K562 (cell line): ENCODE results near the gene STARD8. TPM values are rescaled to one million over a fixed set of nuclear protein-coding genes. Genes with fewer than 3 reads are reported as not detected.

Experiments
- ATAC-seq: fragments of 200-7000 bp; cut with Tn5 transposase; 3 replicates; pipeline ENCODE4 v1.9.1; 2020; ENCODE audit warnings: moderate library complexity
- BruUV-seq: library from RNA; stranded (reverse); fragments of 400-500 nt; replicated peaks from 2 replicates; lab custom pipeline; 2021; lab: Mats Ljungman, UMichigan
- CTCF ChIA-PET: fragments of 300-600 bp; formaldehyde crosslinking; extraction: SDS; loops from one replicate; lab custom pipeline; 2021; ENCODE audit warnings: low intra/inter-chr PET ratio; lab: Yijun Ruan, JAX
- POLR2A ChIA-PET: fragments of 300-600, 350-650 bp; sonication (Branson Sonifier 250); formaldehyde crosslinking; extraction: SDS; loops from one replicate; lab custom pipeline; 2021; ENCODE audit warnings: antibody characterized with exemption, inconsistent platforms; lab: Yijun Ruan, JAX
- DNase-seq, 4 experiments: peaks; one replicate each; pipeline versions ENCODE4 v3.0.0 to v3.0.0-alpha.2; 2011 to 2018; ENCODE audit warnings: low spot score in 3 of 4, mixed read lengths in 3 of 4; ENCODE audit errors: extremely low read depth in 1 of 4
- FAIRE-seq: peaks from 2 replicates; lab custom pipeline; 2011; peaks lifted over from hg19 to GRCh38; lab: Jason Lieb, UNC
- H2AFZ ChIP-seq: 2 replicates; pipeline ENCODE4 v1.6.0; 2011; ENCODE audit warnings: low read depth, low read length, control low read depth, inconsistent platforms
- H3K27ac ChIP-seq: fragments of 200-600 bp; 3 replicates; pipeline ENCODE4 v1.8.0; 2011; ENCODE audit warnings: low read depth, mild to moderate bottlenecking, control low read depth, inconsistent platforms, low read length, moderate library complexity, mixed read lengths; ENCODE audit errors: extremely low read depth
- H3K27me3 ChIP-seq, 2 experiments: fragments of 300-600 bp in 1 of 2; 2 replicates in 1 of 2; 3 replicates in 1 of 2; pipeline versions ENCODE4 v1.6.0 to v1.8.0; 2011; ENCODE audit warnings: inconsistent platforms in 2 of 2, low read length in 2 of 2, mild to moderate bottlenecking in 1 of 2, mixed read lengths in 1 of 2, moderate library complexity in 1 of 2; ENCODE audit not compliant: control insufficient read depth in 2 of 2, insufficient read depth in 2 of 2
- H3K36me3 ChIP-seq: fragments of 300-600 bp; 3 replicates; pipeline ENCODE4 v1.8.0; 2011; ENCODE audit warnings: mild to moderate bottlenecking, low read length, inconsistent platforms; ENCODE audit not compliant: control insufficient read depth, insufficient read depth
- H3K4me1 ChIP-seq, 2 experiments: fragments of 200-600 bp in 1 of 2; replicated peaks in 1 of 2; 2 replicates in 1 of 2; 3 replicates in 1 of 2; pipeline versions ENCODE4 v1.5.1 to v1.8.0; 2011; ENCODE audit warnings: inconsistent platforms in 2 of 2, low read length in 2 of 2, mild to moderate bottlenecking in 1 of 2, mixed read lengths in 1 of 2, moderate library complexity in 1 of 2; ENCODE audit not compliant: control insufficient read depth in 2 of 2, insufficient read depth in 2 of 2
- H3K4me2 ChIP-seq: 2 replicates; pipeline ENCODE4 v1.6.1; 2011; ENCODE audit warnings: low read length, control low read depth, inconsistent platforms, mixed read lengths; ENCODE audit not compliant: insufficient read depth
- H3K4me3 ChIP-seq: fragments of 200-600 bp; sonication (generic), shearing (Covaris generic); 2 replicates; pipeline ENCODE4 v1.5.1; 2016; ENCODE audit warnings: control low read depth, inconsistent platforms
- H3K79me2 ChIP-seq: fragments of 200-600 bp; 3 replicates; pipeline ENCODE4 v1.8.0; 2011; ENCODE audit warnings: low read length, inconsistent platforms; ENCODE audit not compliant: control insufficient read depth, insufficient read depth
- H3K9ac ChIP-seq, 2 experiments: 2 replicates each; pipeline versions ENCODE4 v1.6.0 to v1.6.1; 2011; ENCODE audit warnings: low read depth in 2 of 2, low read length in 2 of 2, control low read depth in 1 of 2, inconsistent platforms in 1 of 2, mild to moderate bottlenecking in 1 of 2, mixed read lengths in 1 of 2; ENCODE audit not compliant: insufficient read depth in 1 of 2
- H3K9me1 ChIP-seq: one replicate; pipeline ENCODE4 v1.6.0; 2011; ENCODE audit warnings: inconsistent platforms, mild to moderate bottlenecking, low read length, moderate library complexity; ENCODE audit not compliant: control insufficient read depth, insufficient read depth
- H3K9me3 ChIP-seq: replicated peaks from 2 replicates; pipeline ENCODE4 v1.5.1; 2011; ENCODE audit warnings: low read depth, low read length, inconsistent platforms; ENCODE audit not compliant: control insufficient read depth, insufficient read depth
- H4K20me1 ChIP-seq: replicated peaks from 2 replicates; pipeline ENCODE4 v1.6.1; 2011; ENCODE audit warnings: low read length, inconsistent platforms, mixed read lengths; ENCODE audit not compliant: control insufficient read depth, insufficient read depth
- SRSF3 ChIP-seq: fragments of 200-400 bp; formaldehyde crosslinking; IDR thresholded peaks from 2 replicates; pipeline ENCODE4 v1.6.1; 2016; ENCODE audit warnings: mild to moderate bottlenecking, low read length, moderate library complexity; ENCODE audit not compliant: insufficient read depth
- TARDBP ChIP-seq: fragments of 450-650 bp; IDR thresholded peaks from 2 replicates; pipeline ENCODE4 v1.6.1; 2016
- ZBTB17 ChIP-seq: fragments of 450-650 bp; formaldehyde crosslinking; IDR thresholded peaks from 2 replicates; pipeline ENCODE4 v1.4.0; 2020; ENCODE audit warnings: mild to moderate bottlenecking
- ZNF175 ChIP-seq: fragments of 200-800 bp; sonication (Bioruptor generic); IDR thresholded peaks from 2 replicates; pipeline ENCODE4 v1.6.1; 2016; ENCODE audit warnings: low read depth, mild to moderate bottlenecking, missing genetic modification characterization, missing compliant biosample characterization
- ZNF696 ChIP-seq: fragments of 250-450 bp; sonication (Bioruptor Pico); conservative IDR thresholded peaks from 2 replicates; pipeline ENCODE4 v1.4.0; 2020; ENCODE audit warnings: mild to moderate bottlenecking, moderate library complexity
- WGBS: fragments of 100-300 bp; shearing (Covaris generic); methylation state at CpG from one replicate; pipeline ENCODE4 v1.1.6; 2016; ENCODE audit warnings: low coverage, mixed read lengths; ENCODE audit not compliant: insufficient coverage; ENCODE audit errors: missing lambda C conversion rate; 5-methylcytosine and 5-hydroxymethylcytosine counted together
- in situ Hi-C: fragments of 300-500 bp; cut with MboI; formaldehyde crosslinking; loops from 4 replicates; pipeline ENCODE4 v1.15.0; 2018; ENCODE audit warnings: inconsistent platforms, mixed read lengths
- intact Hi-C: fragments of 100-400 bp; cut with micrococcal nuclease; formaldehyde crosslinking; loops from 2 replicates; pipeline ENCODE4 v1.14.2; 2022
- polyA plus RNA-seq, 8 experiments: library from polyadenylated mRNA; depleted of rRNA in 4 of 8; stranded (reverse) in 5 of 8; unstranded in 3 of 8; fragments of >200 nt; fragmentation: Nextera tagmentation in 2 of 8; fragmentation: Illumina TruSeq in 1 of 8; extraction: Ambion mirVana in 2 of 8; extraction: Trizol in 1 of 8; gene quantifications; 2 replicates each; pipeline versions ENCODE4 v1.2.1 to v1.2.3, GENCODE V29; 2011 to 2014; ENCODE audit warnings: inconsistent platforms in 1 of 8, missing spikeins in 1 of 8
- total RNA-seq, 7 experiments: library from RNA; depleted of rRNA in 6 of 7; stranded (reverse); fragments of >200 nt in 6 of 7; fragmentation: Illumina TruSeq in 2 of 7; extraction: Trizol in 2 of 7; gene quantifications; 2 replicates each; pipeline versions ENCODE4 v1.2.1 to v1.2.3, GENCODE V29; 2011 to 2021; ENCODE audit warnings: low replicate concordance in 1 of 7
- TF ChIP-seq, protein P1 (sequence below): IDR thresholded peaks from 3 replicates; pipeline ENCODE4 v1.6.1; 2011; ENCODE audit warnings: borderline replicate concordance, mild to moderate bottlenecking, moderate library complexity; ENCODE audit not compliant: insufficient read length; ENCODE audit errors: extremely low read depth

Gene STARD8
- total and polyA plus RNA-seq, 9 of the 15 experiments (the other 6 are each of a cell fraction or from before 2014, with no cell fraction given) = 1.6 to 35.0 (median 15.9) TPM

DNA sequence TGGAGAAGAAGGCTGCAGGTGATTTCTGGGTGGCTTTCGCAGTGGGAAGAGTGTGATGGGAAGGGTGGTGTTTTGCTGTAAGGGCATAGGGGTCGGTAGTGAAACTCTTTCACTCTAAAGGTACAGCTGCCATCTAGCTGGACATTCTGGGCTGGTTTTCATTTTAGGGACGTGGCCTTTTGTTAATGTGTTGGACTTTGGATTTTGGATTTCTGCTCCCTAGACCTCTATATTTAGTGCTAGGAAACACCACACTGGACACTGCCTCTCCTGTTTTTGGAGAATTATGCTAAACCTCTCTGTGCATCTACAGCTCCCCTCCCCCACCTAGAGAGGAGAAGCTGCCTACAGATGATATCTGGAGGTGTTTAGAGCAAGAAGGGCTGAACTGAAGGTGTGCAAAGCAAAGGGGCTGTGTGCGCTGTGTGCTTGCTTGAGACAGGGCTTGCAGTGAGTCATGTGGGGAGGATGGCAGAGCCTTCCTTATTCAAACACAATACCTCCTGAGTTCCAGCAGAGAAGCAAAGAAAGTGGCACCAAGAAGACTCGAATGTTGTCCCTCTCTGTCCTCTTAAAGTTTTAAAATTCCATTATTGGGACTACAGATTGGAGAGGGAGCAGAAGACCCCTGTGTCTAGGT, 47.9 kb downstream of the STARD8 start:
- BruUV-seq = no TSS peak
- H2AFZ ChIP-seq = no peak overlapping the region
- H4K20me1 ChIP-seq = peaks cover 6% of the 10 kb centered on the region
- ChIA-PET CTCF (no interaction called here), POLR2A (interaction anchor here (0.7 to 1.1 kb wide), 5 partner anchors 8 to 468 kb away, joined by 3 read pairs; no protein-coding TSS in a partner anchor)
- no peak for FAIRE-seq
- peaks cover 13% of the 10 kb centered on the region; the same call in 2 of the 3 replicates for H3K36me3 ChIP-seq
- intact Hi-C loops (loop anchor here (10.0 kb wide), 2 partner anchors 181 to 511 kb away; no protein-coding TSS in a partner anchor), in situ Hi-C loops (no loop called here)
- H3K4me2 ChIP-seq = peak overlapping the region; percentile 80
- peaks cover 0 to 8% of the 10 kb centered on the region in 2 experiments; a peak in 1 of 5 replicates for H3K27me3 ChIP-seq
- H3K9me3 ChIP-seq = no peaks in the 10 kb centered on the region
- H3K4me3 ChIP-seq = peak overlapping the region; percentile 62
- no peak for TF ChIP-seq ZNF696 (CRISPR knock-in tag)
- H3K9me1 ChIP-seq = no peaks in the 10 kb centered on the region
- peak overlapping the region; percentile 40 to 61 for H3K9ac ChIP-seq
- H3K27ac ChIP-seq = peak overlapping the region; percentile 60; the same call in 2 of the 3 replicates
- peak in 1 of 4 experiments; percentile 32 for DNase-seq
- 5% methylated on average over 5 of the region's 5 CpGs for WGBS
- ATAC-seq = no peak
- peaks cover 9 to 26% of the 10 kb centered on the region in 2 experiments; a peak in 4 of 5 replicates for H3K4me1 ChIP-seq
- H3K79me2 ChIP-seq = peaks cover 75% of the 10 kb centered on the region

DNA sequence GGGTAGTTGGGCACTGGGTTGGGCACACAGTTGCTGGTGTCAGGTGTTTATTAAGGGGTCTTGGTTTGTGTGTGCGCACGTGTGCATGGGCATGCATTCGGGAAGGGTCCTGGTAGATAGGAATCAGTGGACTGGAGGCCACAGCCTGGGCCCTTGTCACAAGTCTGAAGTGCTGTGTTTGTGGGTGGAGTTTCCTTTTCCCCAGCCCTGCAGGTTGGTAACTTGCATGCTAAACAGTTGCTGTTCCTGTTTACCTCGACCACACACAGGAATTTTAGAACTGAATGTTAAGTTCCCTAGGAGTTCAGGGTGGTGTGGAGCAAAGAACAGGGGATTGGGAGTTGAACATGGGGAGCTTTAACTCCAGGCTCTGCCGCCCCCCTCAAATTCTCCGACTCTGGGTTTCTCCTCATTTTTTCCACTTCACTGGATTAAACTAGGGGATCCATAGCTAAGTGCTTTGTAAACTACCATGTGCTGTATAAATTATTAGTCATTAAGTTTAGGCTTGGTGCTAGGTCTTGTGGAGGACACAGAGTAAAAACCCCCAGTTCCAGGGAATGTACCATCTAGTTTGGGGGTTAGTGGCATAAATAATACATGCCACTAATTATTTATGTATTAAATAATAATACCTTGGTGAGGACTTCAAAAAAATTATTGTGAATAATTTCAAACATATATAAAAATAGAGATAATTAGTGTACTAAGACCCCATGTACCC, 49.0 kb downstream of the STARD8 start:
- ATAC-seq (no peak), DNase-seq (peak in 1 of 4 experiments; percentile 34), FAIRE-seq (peak; percentile 69)
- H3K36me3 ChIP-seq = peaks cover 17% of the 10 kb centered on the region; the same call in 2 of the 3 replicates
- ChIA-PET POLR2A (interaction anchor here (0.6 to 1.1 kb wide), 4 partner anchors 10 to 132 kb away, joined by 3 read pairs; partner anchors contain the start of gene EFNB1), CTCF (no interaction called here)
- H3K4me2 ChIP-seq = peak overlapping the region; percentile 80
- no peaks in the 10 kb centered on the region for H3K9me3 ChIP-seq
- BruUV-seq = no TSS peak
- intact Hi-C loops (loop anchor here (10.0 kb wide), 2 partner anchors 182 to 512 kb away; no protein-coding TSS in a partner anchor), in situ Hi-C loops (no loop called here)
- peaks cover 86% of the 10 kb centered on the region for H3K79me2 ChIP-seq
- H3K27me3 ChIP-seq = peaks cover 0 to 8% of the 10 kb centered on the region in 2 experiments; a peak in 1 of 5 replicates
- H4K20me1 ChIP-seq = peaks cover 6% of the 10 kb centered on the region
- WGBS = 2% methylated on average over 5 of the region's 6 CpGs
- no peaks in the 10 kb centered on the region for H3K9me1 ChIP-seq
- H3K9ac ChIP-seq = peak overlapping the region; percentile 40 to 47; a peak in 3 of 4 replicates
- peak overlapping the region; percentile 62 for H3K4me3 ChIP-seq
- H2AFZ ChIP-seq = no peak overlapping the region
- peaks cover 17 to 28% of the 10 kb centered on the region in 2 experiments; a peak in 4 of 5 replicates for H3K4me1 ChIP-seq
- peak overlapping the region; percentile 60; the same call in 2 of the 3 replicates for H3K27ac ChIP-seq
- TF ChIP-seq ZNF175 (CRISPR knock-in tag) (no peak), SRSF3 (no peak), ZBTB17 (no peak), TARDBP (no peak)
- TF ChIP-seq, protein P1, sequence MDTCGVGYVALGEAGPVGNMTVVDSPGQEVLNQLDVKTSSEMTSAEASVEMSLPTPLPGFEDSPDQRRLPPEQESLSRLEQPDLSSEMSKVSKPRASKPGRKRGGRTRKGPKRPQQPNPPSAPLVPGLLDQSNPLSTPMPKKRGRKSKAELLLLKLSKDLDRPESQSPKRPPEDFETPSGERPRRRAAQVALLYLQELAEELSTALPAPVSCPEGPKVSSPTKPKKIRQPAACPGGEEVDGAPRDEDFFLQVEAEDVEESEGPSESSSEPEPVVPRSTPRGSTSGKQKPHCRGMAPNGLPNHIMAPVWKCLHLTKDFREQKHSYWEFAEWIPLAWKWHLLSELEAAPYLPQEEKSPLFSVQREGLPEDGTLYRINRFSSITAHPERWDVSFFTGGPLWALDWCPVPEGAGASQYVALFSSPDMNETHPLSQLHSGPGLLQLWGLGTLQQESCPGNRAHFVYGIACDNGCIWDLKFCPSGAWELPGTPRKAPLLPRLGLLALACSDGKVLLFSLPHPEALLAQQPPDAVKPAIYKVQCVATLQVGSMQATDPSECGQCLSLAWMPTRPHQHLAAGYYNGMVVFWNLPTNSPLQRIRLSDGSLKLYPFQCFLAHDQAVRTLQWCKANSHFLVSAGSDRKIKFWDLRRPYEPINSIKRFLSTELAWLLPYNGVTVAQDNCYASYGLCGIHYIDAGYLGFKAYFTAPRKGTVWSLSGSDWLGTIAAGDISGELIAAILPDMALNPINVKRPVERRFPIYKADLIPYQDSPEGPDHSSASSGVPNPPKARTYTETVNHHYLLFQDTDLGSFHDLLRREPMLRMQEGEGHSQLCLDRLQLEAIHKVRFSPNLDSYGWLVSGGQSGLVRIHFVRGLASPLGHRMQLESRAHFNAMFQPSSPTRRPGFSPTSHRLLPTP = no peak
